Mesendoderm (in vitro differentiated cells): ENCODE measurements around the gene BCL11A.

ENCODE experiments used
- DNase-seq: peaks from one replicate; pipeline ENCODE4 v3.0.0; 2013
- H2AK5ac ChIP-seq: 2 replicates; pipeline ENCODE4 v1.6.1; 2013; ENCODE audit warnings: low read length, inconsistent platforms
- H2BK120ac ChIP-seq: 2 replicates; pipeline ENCODE4 v1.6.1; 2013; ENCODE audit warnings: low read depth, mild to moderate bottlenecking, low read length, moderate library complexity, mixed read lengths
- H2BK15ac ChIP-seq: replicated peaks from 2 replicates; pipeline ENCODE4 v1.6.1; 2013; ENCODE audit warnings: low read depth, mild to moderate bottlenecking, moderate library complexity
- H2BK5ac ChIP-seq: 2 replicates; pipeline ENCODE4 v1.6.1; 2013; ENCODE audit warnings: low read length, inconsistent platforms
- H3K18ac ChIP-seq: 2 replicates; pipeline ENCODE4 v1.6.1; 2013; ENCODE audit warnings: mild to moderate bottlenecking, low read length, mixed read lengths
- H3K23ac ChIP-seq: one replicate; pipeline ENCODE4 v1.6.1; 2013; ENCODE audit warnings: low read length
- H3K27ac ChIP-seq: 2 replicates; pipeline ENCODE4 v1.5.1; 2013; ENCODE audit warnings: low read depth, mild to moderate bottlenecking, inconsistent platforms, low read length, moderate library complexity
- H3K27me3 ChIP-seq: 2 replicates; pipeline ENCODE4 v1.6.1; 2013; ENCODE audit warnings: low read length, control low read depth, mild to moderate bottlenecking, inconsistent platforms; ENCODE audit not compliant: insufficient read depth, poor library complexity
- H3K36me3 ChIP-seq: 2 replicates; pipeline ENCODE4 v1.6.1; 2013; ENCODE audit warnings: low read length, inconsistent platforms; ENCODE audit not compliant: control insufficient read depth, insufficient read depth
- H3K4ac ChIP-seq: one replicate; pipeline ENCODE4 v1.6.1; 2013; ENCODE audit warnings: low read depth, mild to moderate bottlenecking, low read length, moderate library complexity
- H3K4me1 ChIP-seq: 2 replicates; pipeline ENCODE4 v1.6.1; 2013; ENCODE audit warnings: low read depth, low read length, inconsistent platforms; ENCODE audit not compliant: control insufficient read depth
- H3K4me2 ChIP-seq: 2 replicates; pipeline ENCODE4 v1.6.1; 2013; ENCODE audit warnings: low read length
- H3K4me3 ChIP-seq: 2 replicates; pipeline ENCODE4 v1.5.1; 2013; ENCODE audit warnings: mild to moderate bottlenecking, low read length
- H3K56ac ChIP-seq: one replicate; pipeline ENCODE4 v1.6.1; 2013; ENCODE audit warnings: low read length
- H3K79me1 ChIP-seq: 2 replicates; pipeline ENCODE4 v1.6.1; 2013; ENCODE audit warnings: low read length, inconsistent platforms
- H3K79me2 ChIP-seq: 2 replicates; pipeline ENCODE4 v1.6.1; 2013; ENCODE audit warnings: mild to moderate bottlenecking, low read length; ENCODE audit not compliant: control insufficient read depth, insufficient read depth
- H3K9ac ChIP-seq: 2 replicates; pipeline ENCODE4 v1.6.1; 2013; ENCODE audit warnings: low read length, inconsistent platforms
- H4K5ac ChIP-seq: one replicate; pipeline ENCODE4 v1.6.1; 2013; ENCODE audit warnings: low read length
- H4K8ac ChIP-seq: one replicate; pipeline ENCODE4 v1.6.1; 2013; ENCODE audit warnings: low read depth, mild to moderate bottlenecking, control low read depth, low read length, moderate library complexity
- WGBS: extraction: QIAGEN DNeasy Blood & Tissue Kit; methylation state at CpG from one replicate; pipeline ENCODE4 v1.1.7; 2013; ENCODE audit warnings: low lambda C conversion rate, missing lambda C conversion rate; ENCODE audit not compliant: insufficient coverage; ENCODE audit errors: extremely low coverage; 5-methylcytosine and 5-hydroxymethylcytosine counted together

The BCL11A gene

DNA sequence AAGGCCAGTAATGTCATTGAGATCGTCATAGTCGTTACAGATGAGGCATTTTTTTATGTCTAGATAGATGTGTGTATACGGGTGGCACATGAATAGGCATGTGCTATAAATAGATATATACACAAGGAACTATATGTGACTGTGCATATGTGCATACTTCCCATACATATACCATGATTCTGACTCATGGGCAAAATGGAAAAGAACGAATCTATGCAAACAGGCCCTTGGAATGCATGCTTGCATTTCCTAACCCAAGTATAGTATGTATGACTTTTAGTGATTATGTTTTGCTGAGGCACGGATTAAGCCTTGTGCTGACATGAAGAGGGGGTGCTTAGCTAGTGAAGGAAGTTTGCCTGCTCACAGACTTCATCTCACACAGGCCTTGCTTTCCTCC is 111.7 kb downstream of the BCL11A start:
- H3K79me1 ChIP-seq = no peaks in the 10 kb centered on the region
- H3K4me2 ChIP-seq = no peak overlapping the region
- H2BK120ac ChIP-seq = no peak overlapping the region
- no peak for DNase-seq
- no peak overlapping the region for H3K18ac ChIP-seq
- no peaks in the 10 kb centered on the region for H3K27me3 ChIP-seq
- no peak overlapping the region for H3K56ac ChIP-seq
- H3K4ac ChIP-seq = no peak overlapping the region
- no peak overlapping the region for H2AK5ac ChIP-seq
- H3K79me2 ChIP-seq = no peaks in the 10 kb centered on the region
- no peak overlapping the region for H3K23ac ChIP-seq
- no CpG with 5 or more reads among the region's 5 CpGs for WGBS
- no peaks in the 10 kb centered on the region for H3K36me3 ChIP-seq
- H3K9ac ChIP-seq = no peak overlapping the region
- no peak overlapping the region for H2BK5ac ChIP-seq
- no peak overlapping the region for H4K8ac ChIP-seq
- H4K5ac ChIP-seq = no peak overlapping the region
- peaks cover 6% of the 10 kb centered on the region for H3K4me1 ChIP-seq
- no peak overlapping the region for H3K27ac ChIP-seq
- no peak overlapping the region for H3K4me3 ChIP-seq
- H2BK15ac ChIP-seq = no peak overlapping the region

GRCh38 chr2:60440767-60441163 is 112.7 kb downstream of the BCL11A start:
- Histone ChIP-seq H3K79me2 (no peaks in the 10 kb centered on the region), H3K4me1 (peaks cover 6% of the 10 kb centered on the region), H2BK120ac (no peak overlapping the region), H4K5ac (no peak overlapping the region), H3K79me1 (no peaks in the 10 kb centered on the region), H3K4me3 (no peak overlapping the region), H2BK15ac (no peak overlapping the region), H3K27ac (no peak overlapping the region), H3K9ac (no peak overlapping the region), H3K18ac (no peak overlapping the region), H2BK5ac (no peak overlapping the region), H3K4me2 (no peak overlapping the region), H3K36me3 (no peaks in the 10 kb centered on the region), H4K8ac (no peak overlapping the region), H3K23ac (no peak overlapping the region), H3K56ac (no peak overlapping the region), H2AK5ac (no peak overlapping the region), H3K4ac (no peak overlapping the region), H3K27me3 (no peaks in the 10 kb centered on the region)
- WGBS = no CpG with 5 or more reads among the region's 6 CpGs
- DNase-seq = no peak

DNA sequence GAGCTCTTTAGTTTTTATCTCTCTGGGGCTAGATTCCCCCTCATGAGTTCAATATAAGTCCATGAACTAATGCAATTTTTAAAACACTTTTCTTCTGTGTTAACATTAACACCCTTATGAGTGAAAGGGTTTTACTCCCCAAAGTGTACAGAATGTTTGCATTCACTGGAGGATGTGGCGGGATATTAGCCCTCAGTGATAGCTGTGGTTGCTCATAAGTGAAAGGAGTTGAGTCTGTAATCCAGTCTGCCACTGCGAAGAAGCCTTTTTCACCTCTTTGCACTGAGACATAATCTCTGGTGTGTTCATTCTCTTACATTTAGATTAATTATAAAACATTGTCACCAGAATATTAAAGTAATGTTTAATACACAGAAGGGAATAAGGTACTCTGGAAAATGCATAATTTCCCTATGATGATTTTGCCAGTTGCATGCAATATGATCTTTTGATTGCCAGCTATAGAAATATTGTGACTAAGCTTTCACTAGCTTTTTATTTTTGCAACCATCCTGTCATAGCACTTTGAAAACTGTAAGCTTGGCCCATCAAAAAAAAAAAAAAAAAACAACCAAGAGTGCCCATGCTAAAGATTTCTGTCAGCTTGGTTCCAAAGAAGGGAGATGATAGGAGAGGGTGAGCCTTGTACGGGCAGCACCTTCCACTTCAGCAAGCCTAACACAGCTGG is 113.2 kb downstream of the BCL11A start:
- H3K79me1 ChIP-seq = no peaks in the 10 kb centered on the region
- H2BK120ac ChIP-seq = no peak overlapping the region
- no peak overlapping the region for H2BK15ac ChIP-seq
- no peak overlapping the region for H3K4ac ChIP-seq
- no peak overlapping the region for H3K4me2 ChIP-seq
- H4K5ac ChIP-seq = no peak overlapping the region
- no CpG with 5 or more reads among the region's 3 CpGs for WGBS
- no peak for DNase-seq
- no peaks in the 10 kb centered on the region for H3K27me3 ChIP-seq
- H3K4me3 ChIP-seq = no peak overlapping the region
- H4K8ac ChIP-seq = no peak overlapping the region
- H3K18ac ChIP-seq = no peak overlapping the region
- no peak overlapping the region for H3K56ac ChIP-seq
- H3K79me2 ChIP-seq = no peaks in the 10 kb centered on the region
- peaks cover 6% of the 10 kb centered on the region for H3K4me1 ChIP-seq
- no peak overlapping the region for H3K9ac ChIP-seq
- no peaks in the 10 kb centered on the region for H3K36me3 ChIP-seq
- H3K27ac ChIP-seq = no peak overlapping the region
- H2AK5ac ChIP-seq = no peak overlapping the region
- H3K23ac ChIP-seq = no peak overlapping the region
- no peak overlapping the region for H2BK5ac ChIP-seq

- no CpG with 5 or more reads among the region's 20 CpGs for WGBS
- no peak overlapping the region for H3K56ac ChIP-seq
- no peaks in the 10 kb centered on the region for H3K79me2 ChIP-seq
- no peak overlapping the region for H3K27ac ChIP-seq
- no peak overlapping the region for H3K18ac ChIP-seq
- no peak overlapping the region for H3K4me2 ChIP-seq
- H2BK15ac ChIP-seq = no peak overlapping the region
- H3K27me3 ChIP-seq = no peaks in the 10 kb centered on the region
- no peak overlapping the region for H4K5ac ChIP-seq
- H3K4me1 ChIP-seq = peaks cover 6% of the 10 kb centered on the region
- no peak overlapping the region for H2AK5ac ChIP-seq
- H3K4ac ChIP-seq = no peak overlapping the region
- no peaks in the 10 kb centered on the region for H3K36me3 ChIP-seq
- H2BK120ac ChIP-seq = no peak overlapping the region
- no peak overlapping the region for H4K8ac ChIP-seq
- no peak overlapping the region for H3K4me3 ChIP-seq
- no peak for DNase-seq
- no peak overlapping the region for H2BK5ac ChIP-seq
- no peak overlapping the region for H3K9ac ChIP-seq
- no peak overlapping the region for H3K23ac ChIP-seq
- H3K79me1 ChIP-seq = no peaks in the 10 kb centered on the region
Observed at GRCh38 chr2:60439219-60439974, 114.1 kb downstream of the BCL11A start.

DNA sequence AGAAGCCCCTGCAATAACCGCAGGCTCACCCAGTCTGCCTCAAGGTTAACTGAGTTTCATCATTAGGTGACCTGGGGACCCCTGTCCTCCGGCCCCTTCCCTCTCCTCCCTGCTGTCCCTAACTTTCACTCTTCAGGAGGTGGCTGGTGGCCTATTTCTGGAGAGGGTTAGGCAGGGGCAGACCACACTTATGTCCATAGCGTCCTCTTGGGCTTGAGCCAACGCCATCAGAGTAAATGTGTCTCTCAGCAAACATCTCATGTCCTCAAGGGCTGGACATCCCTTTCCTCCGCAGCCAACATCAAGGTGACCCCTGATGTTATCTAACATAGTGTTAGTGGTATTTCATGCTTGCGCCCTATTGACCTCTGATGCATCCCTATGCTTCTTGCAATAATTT is 114.8 kb downstream of the BCL11A start:
- no peaks in the 10 kb centered on the region for H3K79me1 ChIP-seq

More for the DNA sequence above, 114.8 kb downstream of the BCL11A start:
- Histone ChIP-seq H3K9ac (no peak overlapping the region), H4K8ac (no peak overlapping the region), H3K23ac (no peak overlapping the region), H3K18ac (no peak overlapping the region), H2BK120ac (no peak overlapping the region), H2BK5ac (no peak overlapping the region), H2BK15ac (no peak overlapping the region), H3K27ac (no peak overlapping the region), H4K5ac (no peak overlapping the region), H3K4ac (no peak overlapping the region), H3K4me1 (peaks cover 6% of the 10 kb centered on the region), H3K27me3 (no peaks in the 10 kb centered on the region), H3K4me2 (no peak overlapping the region), H3K79me2 (no peaks in the 10 kb centered on the region), H2AK5ac (no peak overlapping the region), H3K56ac (no peak overlapping the region), H3K36me3 (no peaks in the 10 kb centered on the region), H3K4me3 (no peak overlapping the region)
- WGBS = no CpG with 5 or more reads among the region's 6 CpGs
- DNase-seq = no peak
